Natural killer cell treated with Interleukin-12 subunit alpha and Interleukin-12 subunit beta and Interleukin-15 and Interleukin-18, amount 100 ng/mL, for 72 hours (primary cell): ENCODE results near the gene PM20D1. TPM values are rescaled to one million over a fixed set of nuclear protein-coding genes. Genes with fewer than 3 reads are reported as not detected.

Source experiments
- ATAC-seq, 2 donors: fragments of 150-1000 bp; cut with Tn5 transposase in 1 of 2; sonication (Bioruptor Pico), chemical (Tn5 transposase) in 1 of 2; 2 replicates each; pipeline ENCODE4 v1.10.0; 2021
- DNase-seq: peaks from one replicate; pipeline ENCODE4 v3.0.0; 2022; ENCODE audit warnings: low spot score
- H3K27ac Mint-ChIP-seq, 2 donors: 1 replicate in 1 of 2; 2 replicates in 1 of 2; pipeline ENCODE4 v1.8.0; 2022; ENCODE audit warnings: mixed read lengths in 2 of 2, mild to moderate bottlenecking in 1 of 2, moderate library complexity in 1 of 2
- H3K27me3 Mint-ChIP-seq, 2 donors: 1 replicate in 1 of 2; 2 replicates in 1 of 2; pipeline ENCODE4 v1.8.0; 2022; ENCODE audit warnings: mixed read lengths in 2 of 2
- H3K36me3 Mint-ChIP-seq: one replicate; pipeline ENCODE4 v1.8.0; 2022; ENCODE audit warnings: mixed read lengths
- H3K4me1 Mint-ChIP-seq, 2 donors: 1 replicate in 1 of 2; 2 replicates in 1 of 2; pipeline ENCODE4 v1.8.0; 2022; ENCODE audit warnings: low read depth in 2 of 2, mixed read lengths in 2 of 2, mild to moderate bottlenecking in 1 of 2
- H3K4me3 Mint-ChIP-seq: one replicate; pipeline ENCODE4 v1.8.0; 2022; ENCODE audit warnings: mixed read lengths
- H3K9me3 Mint-ChIP-seq: 2 replicates; pipeline ENCODE4 v1.8.0; 2022; ENCODE audit warnings: mixed read lengths
- total RNA-seq, 2 donors: library from RNA; stranded (reverse); gene quantifications; one replicate each; pipeline ENCODE4 v1.2.3, GENCODE V29; 2022

PM20D1 gene
- total RNA-seq, 2 donors from 2014 or later: 0.75 TPM; not detected in 1

GRCh38 chr1:205809469-205809868, 40.5 kb downstream of the PM20D1 start:
- Mint-ChIP-seq H3K27me3 (no peaks in the 10 kb centered on the region), H3K36me3 (peaks cover 4% of the 10 kb centered on the region), H3K4me3 (peak overlapping the region; percentile 44), H3K9me3 (no peaks in the 10 kb centered on the region), H3K4me1 (peaks cover 72 to 75% of the 10 kb centered on the region in 2 donors), H3K27ac (peak overlapping the region; percentile 7 to 76)
- ATAC-seq (no peak), DNase-seq (no peak)

GRCh38 chr1:205805082-205805711, 44.7 kb downstream of the PM20D1 start:
- Mint-ChIP-seq H3K4me1 (peaks cover 50 to 57% of the 10 kb centered on the region in 2 donors), H3K36me3 (peaks cover 4% of the 10 kb centered on the region)
- ATAC-seq: peak; percentile 54 to 66

GRCh38 chr1:205804605-205805004, 45.3 kb downstream of the PM20D1 start:
- DNase-seq (no peak), ATAC-seq (no peak)
- peak overlapping the region; percentile 76 to 87 for H3K27ac Mint-ChIP-seq
- peaks cover 48 to 54% of the 10 kb centered on the region in 2 donors for H3K4me1 Mint-ChIP-seq
- H3K36me3 Mint-ChIP-seq: peaks cover 4% of the 10 kb centered on the region
- no peaks in the 10 kb centered on the region for H3K9me3 Mint-ChIP-seq
- H3K4me3 Mint-ChIP-seq: peak overlapping the region; percentile 88
- H3K27me3 Mint-ChIP-seq: no peaks in the 10 kb centered on the region

More at GRCh38 chr1:205805082-205805711, 44.7 kb downstream of the PM20D1 start:
- no peaks in the 10 kb centered on the region for H3K9me3 Mint-ChIP-seq
- H3K27ac Mint-ChIP-seq: peak overlapping the region; percentile 76 to 87
- H3K4me3 Mint-ChIP-seq: peak overlapping the region; percentile 88
- DNase-seq: peak; percentile 75
- H3K27me3 Mint-ChIP-seq: no peaks in the 10 kb centered on the region

GRCh38 chr1:205803986-205804385, 45.9 kb downstream of the PM20D1 start:
- H3K27ac Mint-ChIP-seq: peak overlapping the region in 1 of 2 donors; percentile 87
- no peaks in the 10 kb centered on the region for H3K9me3 Mint-ChIP-seq
- H3K4me3 Mint-ChIP-seq: no peak overlapping the region
- H3K27me3 Mint-ChIP-seq: no peaks in the 10 kb centered on the region
- ATAC-seq: no peak
- no peak for DNase-seq
- peaks cover 42 to 50% of the 10 kb centered on the region in 2 donors for H3K4me1 Mint-ChIP-seq
- peaks cover 4% of the 10 kb centered on the region for H3K36me3 Mint-ChIP-seq

- peak overlapping the region in 1 of 2 donors; percentile 58 for H3K27ac Mint-ChIP-seq
These were observed 47.9 kb downstream of the PM20D1 start for GRCh38 chr1:205802060-205802459.

GRCh38 chr1:205800981-205801703, 48.8 kb downstream of the PM20D1 start:
- Mint-ChIP-seq H3K36me3 (peaks cover 4% of the 10 kb centered on the region), H3K27me3 (no peaks in the 10 kb centered on the region), H3K9me3 (no peaks in the 10 kb centered on the region), H3K4me1 (peaks cover 24 to 44% of the 10 kb centered on the region in 2 donors), H3K4me3 (no peak overlapping the region), H3K27ac (peak overlapping the region in 1 of 2 donors; percentile 58)
- ATAC-seq (no peak), DNase-seq (no peak)

More at GRCh38 chr1:205802060-205802459, 47.9 kb downstream of the PM20D1 start:
- no peak overlapping the region for H3K4me3 Mint-ChIP-seq
- no peaks in the 10 kb centered on the region for H3K9me3 Mint-ChIP-seq
- H3K36me3 Mint-ChIP-seq: no peaks in the 10 kb centered on the region
- no peak for DNase-seq
- no peaks in the 10 kb centered on the region for H3K27me3 Mint-ChIP-seq
- H3K4me1 Mint-ChIP-seq: peaks cover 31 to 47% of the 10 kb centered on the region in 2 donors
- no peak for ATAC-seq

GRCh38 chr1:205800427-205800826, 49.5 kb downstream of the PM20D1 start:
- H3K9me3 Mint-ChIP-seq: no peaks in the 10 kb centered on the region
- DNase-seq (no peak), ATAC-seq (no peak)
- H3K36me3 Mint-ChIP-seq: peaks cover 4% of the 10 kb centered on the region
- no peaks in the 10 kb centered on the region for H3K27me3 Mint-ChIP-seq
- peaks cover 17 to 37% of the 10 kb centered on the region in 2 donors for H3K4me1 Mint-ChIP-seq
- no peak overlapping the region for H3K4me3 Mint-ChIP-seq
- H3K27ac Mint-ChIP-seq: peak overlapping the region in 1 of 2 donors; percentile 41

- no peaks in the 10 kb centered on the region for H3K9me3 Mint-ChIP-seq
- peaks cover 13 to 33% of the 10 kb centered on the region in 2 donors for H3K4me1 Mint-ChIP-seq
- H3K27ac Mint-ChIP-seq: peak overlapping the region in 1 of 2 donors; percentile 63
- H3K36me3 Mint-ChIP-seq: peaks cover 9% of the 10 kb centered on the region
- no peak for DNase-seq
- no peak overlapping the region for H3K4me3 Mint-ChIP-seq
- H3K27me3 Mint-ChIP-seq: no peaks in the 10 kb centered on the region
- ATAC-seq: no peak
These were observed 51.4 kb downstream of the PM20D1 start for GRCh38 chr1:205798577-205798976.

GRCh38 chr1:205797168-205797567, 52.8 kb downstream of the PM20D1 start:
- ATAC-seq (no peak), DNase-seq (no peak)
- Mint-ChIP-seq H3K4me1 (peaks cover 12 to 39% of the 10 kb centered on the region in 2 donors), H3K27me3 (no peaks in the 10 kb centered on the region), H3K36me3 (peaks cover 13% of the 10 kb centered on the region), H3K9me3 (no peaks in the 10 kb centered on the region), H3K4me3 (no peak overlapping the region), H3K27ac (peak overlapping the region; percentile 27 to 63)

GRCh38 chr1:205794011-205794730, 55.8 kb downstream of the PM20D1 start:
- Mint-ChIP-seq H3K27ac (peak overlapping the region; percentile 79 to 84), H3K27me3 (no peaks in the 10 kb centered on the region), H3K36me3 (peaks cover 30% of the 10 kb centered on the region), H3K9me3 (no peaks in the 10 kb centered on the region), H3K4me1 (peaks cover 23 to 53% of the 10 kb centered on the region in 2 donors), H3K4me3 (peak overlapping the region; percentile 50)
- DNase-seq: no peak
- ATAC-seq: peak; percentile 67 to 83

- DNase-seq (no peak), ATAC-seq (no peak)
- peak overlapping the region; percentile 79 to 84 for H3K27ac Mint-ChIP-seq
- peaks cover 30% of the 10 kb centered on the region for H3K36me3 Mint-ChIP-seq
- H3K4me3 Mint-ChIP-seq: peak overlapping the region; percentile 1
- H3K27me3 Mint-ChIP-seq: no peaks in the 10 kb centered on the region
- H3K4me1 Mint-ChIP-seq: peaks cover 23 to 45% of the 10 kb centered on the region in 2 donors
- no peaks in the 10 kb centered on the region for H3K9me3 Mint-ChIP-seq
These were observed 56.8 kb downstream of the PM20D1 start for GRCh38 chr1:205792961-205793673.

- Mint-ChIP-seq H3K27me3 (no peaks in the 10 kb centered on the region), H3K36me3 (peaks cover 30% of the 10 kb centered on the region), H3K9me3 (no peaks in the 10 kb centered on the region), H3K27ac (peak overlapping the region in 1 of 2 donors; percentile 79), H3K4me3 (no peak overlapping the region), H3K4me1 (peaks cover 27 to 50% of the 10 kb centered on the region in 2 donors)
- DNase-seq: no peak
- ATAC-seq: no peak
These were observed 57.5 kb downstream of the PM20D1 start for GRCh38 chr1:205792481-205792881.

GRCh38 chr1:205791568-205792180, 58.3 kb downstream of the PM20D1 start:
- Mint-ChIP-seq H3K27ac (peak overlapping the region; percentile 26 to 88), H3K36me3 (peaks cover 30% of the 10 kb centered on the region), H3K27me3 (no peaks in the 10 kb centered on the region), H3K4me1 (peaks cover 29 to 48% of the 10 kb centered on the region in 2 donors), H3K4me3 (peak overlapping the region; percentile 30), H3K9me3 (no peaks in the 10 kb centered on the region)
- DNase-seq (no peak), ATAC-seq (peak; percentile 74)
